Endodermal cell (in vitro differentiated cells): ENCODE data around the gene PJA2. TPM values are rescaled to one million over a fixed set of nuclear protein-coding genes. Genes with fewer than 3 reads are reported as not detected.
A peak's percentile ranks its signal among the peaks of the same experiment; 100 is the strongest.

Source experiments
- DNase-seq: peaks from one replicate; pipeline ENCODE4 v3.0.0-alpha.2; 2017
- H3K27ac ChIP-seq: 2 replicates; pipeline ENCODE4 v1.5.1; 2013; ENCODE audit warnings: mild to moderate bottlenecking, low read depth, low read length, moderate library complexity
- H3K27me3 ChIP-seq: 2 replicates; pipeline ENCODE4 v1.6.1; 2013; ENCODE audit warnings: mild to moderate bottlenecking, low read length, moderate library complexity; ENCODE audit not compliant: insufficient read depth, control insufficient read depth, poor library complexity, severe bottlenecking
- H3K36me3 ChIP-seq: 2 replicates; pipeline ENCODE4 v1.7.0; 2013; ENCODE audit warnings: mild to moderate bottlenecking, low read length, moderate library complexity; ENCODE audit not compliant: control insufficient read depth, insufficient read depth
- H3K4me1 ChIP-seq: one replicate; pipeline ENCODE4 v1.7.0; 2013; ENCODE audit warnings: low read length; ENCODE audit not compliant: control insufficient read depth, insufficient read depth
- H3K4me3 ChIP-seq: 2 replicates; pipeline ENCODE4 v1.5.1; 2013; ENCODE audit warnings: mild to moderate bottlenecking, low read length, moderate library complexity
- H3K9ac ChIP-seq: 2 replicates; pipeline ENCODE4 v1.6.1; 2013; ENCODE audit warnings: mild to moderate bottlenecking, low read length, moderate library complexity; ENCODE audit not compliant: poor library complexity, severe bottlenecking; ENCODE audit errors: extremely low read depth
- H3K9me3 ChIP-seq: 2 replicates; pipeline ENCODE4 v1.6.1; 2013; ENCODE audit warnings: mild to moderate bottlenecking, low read length, moderate library complexity; ENCODE audit not compliant: control insufficient read depth
- H3K27ac Mint-ChIP-seq: 2 replicates; pipeline ENCODE4 v1.8.0; 2020; ENCODE audit warnings: mixed read lengths
- H3K27me3 Mint-ChIP-seq: 2 replicates; pipeline ENCODE4 v1.8.0; 2021; ENCODE audit warnings: mild to moderate bottlenecking, mixed read lengths; ENCODE audit not compliant: insufficient read depth
- H3K36me3 Mint-ChIP-seq: 2 replicates; pipeline ENCODE4 v1.8.0; 2020; ENCODE audit warnings: low read depth, mixed read lengths
- H3K4me1 Mint-ChIP-seq: 2 replicates; pipeline ENCODE4 v1.8.0; 2020; ENCODE audit warnings: mixed read lengths
- H3K4me3 Mint-ChIP-seq: 2 replicates; pipeline ENCODE4 v1.8.0; 2020; ENCODE audit warnings: mild to moderate bottlenecking, moderate library complexity, mixed read lengths
- H3K9me3 Mint-ChIP-seq: 2 replicates; pipeline ENCODE4 v1.8.0; 2020; ENCODE audit warnings: mild to moderate bottlenecking, mixed read lengths
- CTCF ChIP-seq: fragments of 200-600 bp; sonication (generic); conservative IDR thresholded peaks from 2 replicates; pipeline ENCODE4 v1.5.0; 2021; ENCODE audit warnings: antibody characterized with exemption, mild to moderate bottlenecking
- WGBS, 2 experiments: methylation state at CpG; one replicate each; pipeline versions ENCODE4 v1.1.5 to v1.1.7; 2013; ENCODE audit warnings: missing lambda C conversion rate in 2 of 2, mixed read lengths in 1 of 2; ENCODE audit not compliant: insufficient coverage in 1 of 2, insufficient read length in 1 of 2; 5-methylcytosine and 5-hydroxymethylcytosine counted together
- total RNA-seq, 2 donors: library from RNA; stranded (reverse); fragmentation: NEBNext Ultra II Directional in 1 of 2; extraction: Animal tissue kit (Norgen Biotek cat#: 25700) in 1 of 2; gene quantifications; 2 replicates in 1 of 2; 3 replicates in 1 of 2; pipeline ENCODE4 v1.2.1, GENCODE V29; 2021

PJA2 gene
- total RNA-seq, 2 donors from 2014 or later, result 61.9 to 64.7 TPM

- no peak overlapping the region for H3K9ac ChIP-seq
- DNase-seq, result no peak
- Mint-ChIP-seq H3K4me1 (no peaks in the 10 kb centered on the region), H3K9me3 (peaks cover 2% of the 10 kb centered on the region), H3K36me3 (peaks cover 32% of the 10 kb centered on the region), H3K27ac (peak overlapping the region; percentile 29), H3K27me3 (no peaks in the 10 kb centered on the region), H3K4me3 (no peak overlapping the region)
- peaks cover 14% of the 10 kb centered on the region for H3K9me3 ChIP-seq
- H3K27me3 ChIP-seq, result no peaks in the 10 kb centered on the region
- H3K4me3 ChIP-seq, result no peak overlapping the region
- 80 to 89% methylated on average over 1 to 2 of the region's 2 CpGs for WGBS, 2 experiments
- H3K27ac ChIP-seq, result no peak overlapping the region
- no peaks in the 10 kb centered on the region for H3K4me1 ChIP-seq
- peaks cover 71% of the 10 kb centered on the region for H3K36me3 ChIP-seq
- no peak for TF ChIP-seq CTCF
Measured at GRCh38 chr5:109349388-109349787, 60.4 kb downstream of the PJA2 start.

- no peaks in the 10 kb centered on the region for H3K27me3 ChIP-seq
- H3K9me3 Mint-ChIP-seq, result peaks cover 9% of the 10 kb centered on the region
- TF ChIP-seq CTCF, result no peak
Measured at GRCh38 chr5:109347252-109347888, 62.4 kb downstream of the PJA2 start.

GRCh38 chr5:109345699-109346098 lies 64.1 kb downstream of the PJA2 start:
- Histone ChIP-seq H3K27me3 (no peaks in the 10 kb centered on the region), H3K36me3 (peaks cover 68% of the 10 kb centered on the region), H3K9ac (no peak overlapping the region), H3K4me1 (no peaks in the 10 kb centered on the region), H3K27ac (no peak overlapping the region), H3K4me3 (no peak overlapping the region), H3K9me3 (peaks cover 17% of the 10 kb centered on the region)
- no peak for DNase-seq
- no peak for TF ChIP-seq CTCF
- Mint-ChIP-seq H3K27me3 (no peaks in the 10 kb centered on the region), H3K4me1 (no peaks in the 10 kb centered on the region), H3K4me3 (no peak overlapping the region), H3K27ac (no peak overlapping the region), H3K9me3 (peaks cover 9% of the 10 kb centered on the region), H3K36me3 (peaks cover 35% of the 10 kb centered on the region)
- WGBS, 2 experiments, result 95% methylated on average over 2 of the region's 2 CpGs

More at GRCh38 chr5:109347252-109347888, 62.4 kb downstream of the PJA2 start:
- DNase-seq, result no peak
- Mint-ChIP-seq H3K27ac (no peak overlapping the region), H3K4me1 (no peaks in the 10 kb centered on the region), H3K36me3 (peaks cover 41% of the 10 kb centered on the region), H3K4me3 (no peak overlapping the region), H3K27me3 (no peaks in the 10 kb centered on the region)
- H3K9me3 ChIP-seq, result peaks cover 22% of the 10 kb centered on the region
- H3K4me1 ChIP-seq, result no peaks in the 10 kb centered on the region
- H3K36me3 ChIP-seq, result peaks cover 80% of the 10 kb centered on the region
- no peak overlapping the region for H3K4me3 ChIP-seq
- H3K27ac ChIP-seq, result no peak overlapping the region
- no peak overlapping the region for H3K9ac ChIP-seq
